ENCODE measurements around the gene LMCD1. TPM values are rescaled to one million over a fixed set of nuclear protein-coding genes. Genes with fewer than 3 reads are reported as not detected.

Gene LMCD1
- total and polyA plus RNA-seq, 2 of the 4 experiments (the other 2 are of a cell fraction), result 50.0 to 53.8 TPM

GRCh38 chr3:8619548-8619947 lies 117.9 kb downstream of the LMCD1 start:
- Histone ChIP-seq H4K20me1 (ENCODE audit: insufficient read depth, low read length) (no peaks in the 10 kb centered on the region), H3K4me3 (ENCODE audit: insufficient read depth, low read depth, low read length) (no peak overlapping the region), H2BK5ac (ENCODE audit: low read depth, low read length, poor library complexity, severe bottlenecking) (peak overlapping the region; percentile 95), H3K27me3 (ENCODE audit: control insufficient read depth, insufficient read depth, low read length) (no peaks in the 10 kb centered on the region; the same call in 1 of the 2 replicates), H2AK9ac (replicated peaks; ENCODE audit: low read depth, low read length, poor library complexity) (peak overlapping the region; percentile 29), H3K4me2 (ENCODE audit: low read depth, low read length) (no peak overlapping the region), H4K5ac (ENCODE audit: low read depth, low read length) (peak overlapping the region; percentile 87), H3K9ac (ENCODE audit: low read depth, low read length) (no peak overlapping the region), H2AK5ac (ENCODE audit: low read depth, low read length) (peak overlapping the region; percentile 98), H3K79me1 (ENCODE audit: low read depth in 1 of 2, low read length in 2 of 2) (no peaks in the 10 kb centered on the region), H3K9me1 (ENCODE audit: insufficient read depth, low read length) (peaks cover 12% of the 10 kb centered on the region), H2BK15ac (ENCODE audit: low read depth, low read length) (peak overlapping the region; percentile 94; the same call in 2 of the 3 replicates), H2AFZ (replicated peaks; ENCODE audit: low read length, poor library complexity) (peak overlapping the region; percentile 71), H2BK20ac (ENCODE audit: low read depth, low read length) (peak overlapping the region; percentile 96), H4K8ac (ENCODE audit: low read depth in 2 of 2, low read length in 2 of 2) (peak overlapping the region; percentile 64 to 90), H3K18ac (ENCODE audit: low read depth, low read length) (peak overlapping the region; percentile 89), H3K27ac (ENCODE audit: insufficient read depth, low read length) (peak overlapping the region; percentile 86), H3K9me3 (ENCODE audit: control insufficient read depth, insufficient read depth, low read length) (0 out of 2 replicates have a peak, but pooled peaks cover 2% of the 10 kb centered on the region), H3K36me3 (ENCODE audit: control insufficient read depth, insufficient read depth, low read length) (no peaks in the 10 kb centered on the region), H3K14ac (replicated peaks; ENCODE audit: low read depth, low read length) (peak overlapping the region; percentile 66), H3K4ac (ENCODE audit: low read depth, low read length) (peak overlapping the region; percentile 98), H4K91ac (ENCODE audit: insufficient read depth, low read depth, low read length) (peak overlapping the region; percentile 97), H2BK120ac (ENCODE audit: low read depth, low read length) (peak overlapping the region; percentile 99), H3K23ac (ENCODE audit: low read depth, low read length) (peak overlapping the region; percentile 76), H3K4me1 (ENCODE audit: control insufficient read depth, insufficient read depth, low read length) (peaks cover 25% of the 10 kb centered on the region), H3K56ac (ENCODE audit: extremely low read depth, insufficient read depth, low read length) (peak overlapping the region; percentile 5; the same call in 1 of the 2 replicates)
- peak; percentile 77 for TF ChIP-seq FOS (IDR thresholded peaks at IDR 0.05; ENCODE audit: low read depth, low read length)
- TF ChIP-seq RAD21 (IDR thresholded peaks at IDR 0.05; ENCODE audit: low read length), result no peak
- dilution Hi-C loops (cut with HindIII; ENCODE audit: low sequenced_read_pairs, unreplicated experiment), result no loop called here
- ATAC-seq (ENCODE audit: low read depth), result peak; percentile 70
- WGBS, 2 experiments (ENCODE audit: extremely low coverage in 2 of 2, insufficient read length in 1 of 2), result 83% methylated on average over 4 of the region's 7 CpGs; no CpG with 5 or more reads in 1 of the 2 experiments
- ChIA-PET POLR2A (ENCODE audit: unreplicated experiment) (no interaction called here), CTCF (interaction anchor here (0.5 to 0.8 kb wide), 2 partner anchors 146 to 188 kb away, joined by 3 to 4 read pairs; no protein-coding TSS in a partner anchor)
- BruUV-seq (replicated peaks), result no TSS peak
- in situ Hi-C loops (cut with MboI; ENCODE audit: low sequenced_read_pairs), result no loop called here
- intact Hi-C loops (cut with micrococcal nuclease), result no loop called here
- DNase-seq, result peak; percentile 89

Measured in IMR-90 (cell line).